GM19238 (cell line): ENCODE measurements around the gene HAS3.
"Not testable (repeated sequence)": the region's sequence is repeated elsewhere in the genome, so short reads cannot be mapped to it uniquely, and the experiment has no call there.

Experiments used
- DNase-seq: peaks from one replicate; pipeline ENCODE4 v3.0.0; 2011; ENCODE audit warnings: low spot score; ENCODE audit not compliant: insufficient read length

Gene HAS3

GRCh38 chr16:69115837-69116236 lies 10.4 kb downstream of the HAS3 start:
- no peak for DNase-seq

GRCh38 chr16:69116256-69116875 lies 10.9 kb downstream of the HAS3 start:
- no peak for DNase-seq

- DNase-seq: no peak
These were observed 11.5 kb downstream of the HAS3 start for GRCh38 chr16:69116906-69117305.

GRCh38 chr16:69118468-69118867 lies 13.0 kb downstream of the HAS3 start:
- DNase-seq: no peak

- DNase-seq: no peak
These were observed 13.5 kb downstream of the HAS3 start for GRCh38 chr16:69118994-69119393.

GRCh38 chr16:69119536-69119935 lies 14.1 kb downstream of the HAS3 start:
- DNase-seq: no peak

GRCh38 chr16:69120096-69120664 lies 14.7 kb downstream of the HAS3 start:
- DNase-seq: no peak

- peak; percentile 45 for DNase-seq
These were observed 18.5 kb downstream of the HAS3 start for GRCh38 chr16:69123910-69124309.

- DNase-seq: not testable (repeated sequence)
These were observed 19.0 kb downstream of the HAS3 start for GRCh38 chr16:69124406-69124805.

- DNase-seq: not testable (repeated sequence)
These were observed 19.5 kb downstream of the HAS3 start for GRCh38 chr16:69124961-69125360.

- DNase-seq: no peak
These were observed 20.8 kb downstream of the HAS3 start for GRCh38 chr16:69126221-69126620.

- not testable (repeated sequence) for DNase-seq
These were observed 21.3 kb downstream of the HAS3 start for GRCh38 chr16:69126801-69127200.

- DNase-seq: no peak
These were observed 22.6 kb downstream of the HAS3 start for GRCh38 chr16:69127966-69128510.

GRCh38 chr16:69130461-69130860 lies 25.0 kb downstream of the HAS3 start:
- DNase-seq: no peak

GRCh38 chr16:69131167-69131838 lies 25.9 kb downstream of the HAS3 start:
- DNase-seq: peak; percentile 47

GRCh38 chr16:69131839-69132423 lies 26.5 kb downstream of the HAS3 start:
- DNase-seq: peak; percentile 87

- DNase-seq: peak; percentile 85
These were observed 27.2 kb downstream of the HAS3 start, which contains the start of the genes CHTF8 and UTP4 for GRCh38 chr16:69132424-69133252. Gene CHTF8, minus strand, starts transcription at chr16:69132588. Its CDS starts 11,130 bp downstream, at chr16:69121458. Gene UTP4, plus strand, starts transcription at chr16:69132649. Its CDS starts 811 bp downstream, at chr16:69133460.

- DNase-seq: no peak
These were observed 28.0 kb downstream of the HAS3 start for GRCh38 chr16:69133373-69133954.

- no peak for DNase-seq
These were observed 33.2 kb downstream of the HAS3 start for GRCh38 chr16:69138608-69139007.

- not testable (repeated sequence) for DNase-seq
These were observed 34.0 kb downstream of the HAS3 start for GRCh38 chr16:69139464-69139863.

- no peak for DNase-seq
These were observed 35.6 kb downstream of the HAS3 start for GRCh38 chr16:69141014-69141413.
